Dermis microvascular lymphatic vessel endothelial cell (primary cell): ENCODE measurements around the gene NFYC. TPM values are rescaled to one million over a fixed set of nuclear protein-coding genes. Genes with fewer than 3 reads are reported as not detected.
"Not testable (repeated sequence)": the region's sequence is repeated elsewhere in the genome, so short reads cannot be mapped to it uniquely, and the experiment has no call there.

Experiments used
- DNase-seq, 2 donors: peaks; one replicate each; pipeline versions ENCODE4 v3.0.0 to v3.0.0-alpha.2; 2010; ENCODE audit warnings: low read depth in 2 of 2
- total RNA-seq: library from RNA; depleted of rRNA; stranded (reverse); fragments of >200 nt; gene quantifications from 2 replicates; pipeline ENCODE4 v1.2.1, GENCODE V29; 2014

NFYC gene
- total RNA-seq, 1 donor from 2014 or later, result 13.0 TPM

GRCh38 chr1:40665335-40666171 is 26.0 kb upstream of the NFYC start, which contains the start of gene RIMS3:
RIMS3 (minus strand) TSS chr1:40665682; CDS start chr1:40641925, 23,757 bp downstream.
- DNase-seq, result peak in 1 of 2 donors; percentile 43

- DNase-seq, result peak; percentile 35 to 70
Measured at GRCh38 chr1:40668769-40669525, 22.6 kb upstream of the NFYC start.

GRCh38 chr1:40673452-40673851 is 18.1 kb upstream of the NFYC start:
- no peak for DNase-seq

- no peak for DNase-seq
Measured at GRCh38 chr1:40676501-40676900, 15.0 kb upstream of the NFYC start.

GRCh38 chr1:40679165-40679953 is 12.1 kb upstream of the NFYC start:
- no peak for DNase-seq

- no peak for DNase-seq
Measured at GRCh38 chr1:40684669-40685068, 6.8 kb upstream of the NFYC start.

- no peak for DNase-seq
Measured at GRCh38 chr1:40687059-40687458, 4.4 kb upstream of the NFYC start.

- DNase-seq, result no peak
Measured at GRCh38 chr1:40687661-40688060, 3.8 kb upstream of the NFYC start.

GRCh38 chr1:40689737-40690136 is 1.8 kb upstream of the NFYC start:
- no peak for DNase-seq

- no peak for DNase-seq
Measured at GRCh38 chr1:40690771-40691537, 550 bp upstream of the NFYC start.

GRCh38 chr1:40692429-40692895 is 958 bp downstream of the NFYC start:
- peak in 1 of 2 donors; percentile 11 for DNase-seq

GRCh38 chr1:40693425-40693824 is 1.9 kb downstream of the NFYC start:
- no peak for DNase-seq

- no peak for DNase-seq
Measured at GRCh38 chr1:40694353-40694874, 2.9 kb downstream of the NFYC start.

GRCh38 chr1:40696294-40696693 is 4.8 kb downstream of the NFYC start:
- DNase-seq, result no peak

GRCh38 chr1:40697436-40697835 is 5.9 kb downstream of the NFYC start:
- no peak for DNase-seq

- no peak for DNase-seq
Measured at GRCh38 chr1:40699787-40700186, 8.3 kb downstream of the NFYC start.

- no peak for DNase-seq
Measured at GRCh38 chr1:40701684-40702083, 10.2 kb downstream of the NFYC start.

GRCh38 chr1:40702810-40703209 is 11.3 kb downstream of the NFYC start:
- DNase-seq, result not testable (repeated sequence)

- peak in 1 of 2 donors; percentile 46 for DNase-seq
Measured at GRCh38 chr1:40703316-40703715, 11.8 kb downstream of the NFYC start.
